ENCODE measurements around the gene FRMD8.

The FRMD8 gene

DNA sequence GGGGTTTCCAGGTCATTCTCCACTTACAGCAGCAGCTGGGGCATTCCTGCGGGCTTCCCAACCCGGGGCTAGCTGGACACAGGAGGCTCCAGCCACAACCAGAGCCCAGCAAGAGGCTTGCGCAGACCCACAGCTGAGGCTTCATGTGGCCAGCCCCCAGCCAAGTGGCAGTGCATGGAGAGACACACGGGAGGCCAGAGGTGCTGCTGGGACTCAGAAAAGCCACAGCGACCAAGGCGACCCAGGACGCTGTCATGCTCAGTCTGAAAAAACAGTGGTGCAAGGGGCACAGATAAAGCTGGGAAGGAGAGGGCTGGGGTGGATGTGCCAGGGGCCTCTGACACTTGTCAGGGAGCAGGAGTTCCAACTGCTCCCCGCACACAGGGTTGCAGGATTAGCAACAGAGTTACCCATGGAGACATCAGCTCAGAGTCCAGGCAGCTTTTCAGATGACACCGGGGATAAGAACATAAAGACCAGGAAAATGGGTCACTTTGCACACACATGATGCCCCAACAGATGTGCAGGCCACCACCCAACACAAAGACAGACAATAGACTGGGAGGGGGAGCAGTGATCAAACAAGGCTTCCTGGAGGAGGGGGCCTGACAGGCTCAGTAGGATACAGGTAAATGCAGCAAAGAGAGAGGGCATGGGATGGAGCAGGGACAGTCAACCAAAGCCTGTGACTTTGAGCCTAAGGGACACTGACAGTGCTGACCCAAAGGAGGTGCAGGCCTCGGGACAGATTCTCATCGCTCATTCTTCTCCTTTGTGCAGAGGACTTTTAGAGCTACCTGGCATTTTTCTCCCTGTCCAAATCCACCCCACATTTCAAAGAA lies 29.3 kb downstream of the FRMD8 start:
- DNase-seq = no peak

DNA sequence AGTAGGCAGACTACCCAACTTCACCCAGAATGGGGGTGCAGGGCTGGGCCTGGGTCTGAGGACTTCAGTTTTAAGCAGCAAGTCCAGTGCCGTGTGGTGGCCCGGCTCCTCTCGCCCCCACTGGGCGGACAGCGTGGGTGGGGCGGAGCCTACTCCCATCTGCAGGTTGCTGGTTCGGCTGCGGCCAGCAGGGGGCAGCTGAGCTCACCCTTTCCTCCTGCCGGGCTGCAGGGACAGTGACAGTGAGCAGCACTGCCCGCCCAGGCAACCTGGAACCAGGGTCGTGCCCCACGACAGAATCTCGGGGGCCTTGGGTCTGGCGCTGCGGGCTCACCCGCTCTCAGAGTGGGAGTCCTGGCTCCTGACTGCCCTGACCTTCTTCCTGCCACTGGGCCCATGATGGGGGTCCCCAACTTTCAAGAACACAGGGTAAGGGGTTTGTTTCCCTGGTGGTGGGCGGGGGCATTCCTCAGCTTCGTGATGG lies 29.9 kb downstream of the FRMD8 start:
- peak; percentile 70 for DNase-seq

GRCh38 chr11:65416841-65417701 lies 30.6 kb downstream of the FRMD8 start:
- DNase-seq = no peak

- DNase-seq = no peak
Measured at GRCh38 chr11:65417702-65418430, 31.4 kb downstream of the FRMD8 start.

- DNase-seq = no peak
Measured at GRCh38 chr11:65418431-65418680, 31.9 kb downstream of the FRMD8 start.

DNA sequence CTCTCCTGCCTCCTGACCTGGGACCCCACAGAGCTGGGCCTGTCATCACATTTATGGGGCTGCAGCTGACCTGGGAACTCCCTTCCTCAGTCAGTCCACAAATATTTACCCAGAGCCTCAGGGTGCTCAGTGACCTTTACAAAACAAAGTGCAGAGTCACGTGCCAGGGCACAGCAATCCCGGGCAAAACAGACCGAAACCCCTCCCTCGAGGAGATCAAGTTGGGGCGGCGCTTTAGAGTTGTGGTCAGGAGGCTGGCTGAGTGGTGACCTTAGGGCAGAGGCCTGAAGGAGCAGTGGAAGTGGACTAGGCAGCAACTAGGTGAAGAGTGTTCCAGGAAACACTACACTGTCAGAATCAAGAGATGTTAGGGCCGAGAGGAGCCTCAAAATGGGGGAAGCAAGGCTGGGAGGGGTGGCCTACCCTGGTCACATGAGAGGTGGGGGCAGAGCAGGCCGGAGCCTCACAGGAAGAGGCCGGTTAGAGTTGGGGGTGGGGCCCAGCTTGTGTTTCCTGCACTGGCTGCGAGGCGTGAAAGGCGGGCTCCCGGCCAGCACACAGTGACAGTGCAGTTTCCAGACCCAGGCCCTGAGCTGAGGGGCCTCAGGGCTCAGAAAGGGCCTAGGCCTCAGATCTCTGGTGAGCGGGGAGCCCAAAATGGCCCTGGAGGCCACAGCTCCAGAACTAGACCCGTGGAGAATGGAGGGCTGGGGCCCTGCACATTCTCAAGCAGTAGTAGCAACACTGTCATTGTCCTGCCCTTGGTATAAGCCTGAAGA lies 32.4 kb downstream of the FRMD8 start:
- DNase-seq = peak; percentile 90

DNA sequence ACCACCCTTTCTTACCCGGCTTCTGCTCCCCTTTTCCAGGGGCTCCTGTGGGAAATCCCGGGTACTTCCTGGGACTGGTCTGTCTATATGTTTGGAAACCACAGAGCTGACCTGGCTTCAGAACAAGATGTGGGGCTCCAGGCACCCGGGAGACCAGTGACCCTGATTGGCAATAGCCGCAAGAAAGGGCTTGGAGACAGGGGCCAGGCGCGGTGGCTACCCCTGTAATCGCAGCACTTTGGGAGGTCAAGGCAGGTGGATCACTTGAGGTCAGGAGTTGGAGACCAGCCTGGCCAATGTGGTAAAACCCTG lies 33.0 kb downstream of the FRMD8 start:
- no peak for DNase-seq

DNA sequence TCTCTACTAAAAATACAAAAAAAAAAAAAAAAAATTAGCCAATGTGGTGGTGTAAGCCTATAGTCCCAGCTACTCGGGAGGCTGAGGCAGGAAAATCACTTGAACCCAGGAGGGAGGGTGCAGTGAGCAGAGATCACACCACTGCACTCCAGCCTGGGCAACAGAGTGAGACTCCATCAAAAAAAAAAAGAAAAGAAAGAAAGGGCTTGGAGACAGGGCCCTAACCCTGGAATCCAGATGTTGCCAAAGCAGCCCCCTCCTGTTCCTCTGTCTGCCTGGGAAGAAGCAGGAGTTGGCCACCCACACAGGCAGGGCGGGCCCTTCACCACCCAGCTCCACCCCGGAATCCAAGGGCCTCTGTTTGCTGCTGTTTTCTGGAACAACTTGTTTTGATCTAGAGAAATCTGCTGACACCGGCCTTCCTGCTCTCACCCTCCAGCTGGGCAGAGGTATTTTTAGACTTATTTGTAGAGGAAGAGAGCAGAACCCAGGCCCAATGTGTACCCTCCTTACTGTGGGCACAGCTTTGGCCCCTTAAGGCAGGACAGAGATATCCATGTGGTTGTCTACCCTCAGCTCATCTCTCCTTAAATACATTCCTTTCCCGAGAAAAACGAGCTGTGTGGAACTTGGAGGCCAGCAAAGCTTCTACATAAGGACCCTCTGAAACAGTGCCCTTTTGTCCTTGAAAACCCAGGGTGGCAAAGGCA lies 33.5 kb downstream of the FRMD8 start:
- DNase-seq = peak; percentile 75

DNA sequence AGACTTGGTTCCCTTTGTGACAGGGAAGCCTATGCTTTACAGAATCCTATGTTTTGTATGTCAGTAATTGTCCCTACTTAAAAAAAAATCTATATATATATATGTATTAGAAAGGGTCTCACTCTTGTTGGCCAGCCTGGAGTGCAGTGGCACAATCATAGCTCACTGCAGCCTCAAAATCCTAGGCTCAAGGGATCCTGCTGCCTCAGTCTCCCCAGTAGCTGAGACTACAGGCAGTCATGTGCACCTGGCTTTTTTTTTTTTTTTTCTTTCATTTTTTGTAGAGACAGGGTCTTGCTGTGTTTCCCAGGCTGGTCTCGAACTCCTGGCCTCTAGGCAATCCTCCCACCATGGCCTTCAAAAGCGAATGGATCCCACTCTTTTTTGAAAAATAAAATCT lies 34.1 kb downstream of the FRMD8 start:
- no peak for DNase-seq

DNA sequence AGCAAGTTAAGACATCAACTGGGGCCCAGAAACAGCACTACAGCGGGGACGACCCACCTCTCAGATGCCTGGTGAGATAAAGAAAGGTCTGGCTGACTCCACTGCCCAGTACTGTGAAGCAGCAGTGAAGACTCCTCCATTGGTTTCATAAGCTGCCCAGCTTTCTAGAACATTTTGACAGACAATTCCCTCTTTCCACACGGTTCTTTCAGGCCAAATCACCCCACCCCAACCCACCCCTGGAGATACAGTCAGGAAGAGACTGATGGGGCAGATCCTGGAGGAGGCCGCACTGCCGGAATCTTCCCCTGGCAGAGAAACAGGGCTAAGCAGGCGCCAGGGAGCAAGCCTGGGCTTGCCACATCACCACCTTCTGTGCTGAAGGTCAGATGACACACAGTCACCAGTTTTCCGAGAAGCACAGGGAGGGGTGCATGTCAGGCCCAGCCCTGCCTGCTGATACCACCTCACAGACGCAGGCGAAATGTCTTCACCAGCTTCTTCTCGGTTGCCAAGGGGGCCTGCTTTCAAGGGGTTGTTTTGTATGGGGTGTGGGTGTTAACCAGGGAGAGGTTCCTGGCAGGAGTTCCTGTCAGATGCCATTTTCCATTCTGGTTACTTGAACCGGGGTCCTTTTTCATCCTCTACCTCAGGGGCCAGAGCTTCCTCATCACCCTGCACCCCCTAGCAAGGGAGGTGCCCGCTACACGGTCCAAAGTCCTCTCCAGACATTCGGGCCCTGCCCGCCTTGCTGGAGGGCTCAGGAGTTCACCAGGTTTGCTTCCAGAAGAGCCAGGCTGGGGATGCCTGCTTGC lies 34.7 kb downstream of the FRMD8 start:
- peak; percentile 95 for DNase-seq

DNA sequence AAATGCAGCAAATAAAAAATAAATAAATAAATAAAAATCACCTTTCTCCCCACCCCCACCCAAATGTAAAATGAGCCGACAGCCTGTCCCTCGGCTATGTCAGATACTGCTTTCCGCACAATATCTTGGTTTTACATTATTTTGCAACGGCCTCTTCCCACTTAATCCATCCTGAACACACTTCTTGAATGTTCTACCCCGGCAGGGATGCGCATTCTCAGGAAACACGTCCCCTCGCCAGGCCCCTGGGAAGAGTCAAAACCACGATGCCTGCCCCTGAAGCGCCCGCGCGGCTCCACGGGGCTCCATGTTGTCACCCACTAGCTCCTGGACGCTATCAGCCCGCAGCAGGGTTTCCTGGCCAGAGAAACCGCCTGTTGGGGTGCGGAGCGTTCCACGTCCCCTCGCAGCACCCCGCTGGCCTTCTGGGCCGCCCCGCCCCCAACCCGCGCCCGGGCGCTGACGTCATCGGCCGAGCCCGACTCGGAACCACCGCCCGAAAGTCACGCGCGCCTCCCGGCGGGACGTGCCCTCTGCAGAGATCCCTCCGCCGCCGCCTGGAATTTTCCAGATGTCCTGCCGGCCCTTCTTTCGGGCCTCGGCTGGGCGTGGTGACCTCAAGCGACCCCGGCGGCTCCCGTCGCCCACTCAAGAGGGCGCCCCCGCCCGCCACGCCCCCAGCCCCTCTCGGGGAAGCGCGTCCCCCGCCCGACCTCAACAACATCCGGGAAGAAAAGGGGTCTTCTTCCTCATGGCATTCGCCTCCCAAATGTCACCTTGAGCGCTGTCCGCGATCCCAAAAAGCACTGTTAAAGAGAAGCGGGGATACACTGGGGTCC lies 35.6 kb downstream of the FRMD8 start:
- DNase-seq = peak; percentile 88

GRCh38 chr11:65422633-65423515 lies 36.4 kb downstream of the FRMD8 start, which contains the start of gene NEAT1:
TSS of gene NEAT1 (plus strand) at chr11:65422798.
- peak; percentile 59 for DNase-seq

DNA sequence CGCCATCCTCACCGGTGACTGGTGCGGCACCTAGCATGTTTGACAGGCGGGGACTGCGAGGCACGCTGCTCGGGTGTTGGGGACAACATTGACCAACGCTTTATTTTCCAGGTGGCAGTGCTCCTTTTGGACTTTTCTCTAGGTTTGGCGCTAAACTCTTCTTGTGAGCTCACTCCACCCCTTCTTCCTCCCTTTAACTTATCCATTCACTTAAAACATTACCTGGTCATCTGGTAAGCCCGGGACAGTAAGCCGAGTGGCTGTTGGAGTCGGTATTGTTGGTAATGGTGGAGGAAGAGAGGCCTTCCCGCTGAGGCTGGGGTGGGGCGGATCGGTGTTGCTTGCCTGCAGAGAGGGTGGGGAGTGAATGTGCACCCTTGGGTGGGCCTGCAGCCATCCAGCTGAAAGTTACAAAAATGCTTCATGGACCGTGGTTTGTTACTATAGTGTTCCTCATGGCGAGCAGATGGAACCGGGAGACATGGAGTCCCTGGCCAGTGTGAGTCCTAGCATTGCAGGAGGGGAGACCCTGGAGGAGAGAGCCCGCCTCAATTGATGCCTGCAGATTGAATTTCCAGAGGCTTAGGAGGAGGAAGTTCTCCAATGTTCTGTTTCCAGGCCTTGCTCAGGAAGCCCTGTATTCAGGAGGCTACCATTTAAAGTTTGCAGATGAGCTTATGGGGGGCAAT lies 37.2 kb downstream of the FRMD8 start:
- DNase-seq = peak; percentile 9

DNA sequence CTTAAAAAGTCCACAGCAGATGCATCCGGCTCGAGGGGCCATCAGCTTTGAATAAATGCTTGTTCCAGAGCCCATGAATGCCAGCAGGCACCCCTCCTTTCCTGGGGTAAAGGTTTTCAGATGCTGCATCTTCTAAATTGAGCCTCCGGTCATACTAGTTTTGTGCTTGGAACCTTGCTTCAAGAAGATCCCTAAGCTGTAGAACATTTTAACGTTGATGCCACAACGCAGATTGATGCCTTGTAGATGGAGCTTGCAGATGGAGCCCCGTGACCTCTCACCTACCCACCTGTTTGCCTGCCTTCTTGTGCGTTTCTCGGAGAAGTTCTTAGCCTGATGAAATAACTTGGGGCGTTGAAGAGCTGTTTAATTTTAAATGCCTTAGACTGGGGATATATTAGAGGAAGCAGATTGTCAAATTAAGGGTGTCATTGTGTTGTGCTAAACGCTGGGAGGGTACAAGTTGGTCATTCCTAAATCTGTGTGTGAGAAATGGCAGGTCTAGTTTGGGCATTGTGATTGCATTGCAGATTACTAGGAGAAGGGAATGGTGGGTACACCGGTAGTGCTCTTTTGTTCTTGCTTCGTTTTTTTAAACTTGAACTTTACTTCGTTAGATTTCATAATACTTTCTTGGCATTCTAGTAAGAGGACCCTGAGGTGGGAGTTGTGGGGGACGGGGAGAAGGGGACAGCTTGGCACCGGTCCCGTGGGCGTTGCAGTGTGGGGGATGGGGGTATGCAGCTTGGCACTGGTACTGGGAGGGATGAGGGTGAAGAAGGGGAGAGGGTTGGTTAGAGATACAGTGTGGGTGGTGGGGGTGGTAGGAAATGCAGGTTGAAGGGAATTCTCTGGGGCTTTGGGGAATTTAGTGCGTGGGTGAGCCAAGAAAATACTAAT lies 38.0 kb downstream of the FRMD8 start:
- peak; percentile 25 for DNase-seq

GRCh38 chr11:65425105-65425970 lies 38.9 kb downstream of the FRMD8 start:
- peak; percentile 13 for DNase-seq
